ENCODE data around the gene PRMT5.

Gene PRMT5

GRCh38 chr14:22884738-22885523 lies 44.2 kb downstream of the PRMT5 start:
- TF ChIP-seq MAX (IDR thresholded peaks at IDR 0.05; ENCODE audit: low read depth, low read length) (no peak), POLR2A (IDR thresholded peaks at IDR 0.05; ENCODE audit: extremely low read depth, insufficient read length) (no peak), MYC (IDR thresholded peaks at IDR 0.05; ENCODE audit: low read depth, low read length) (no peak), CTCF (IDR thresholded peaks at IDR 0.05; ENCODE audit: low read depth, low read length) (no peak)
- no peak overlapping the region for H3K4me3 ChIP-seq (ENCODE audit: low read depth, low read length)
- DNase-seq (ENCODE audit: low read depth): no peak

GRCh38 chr14:22884076-22884737 lies 45.0 kb downstream of the PRMT5 start:
- DNase-seq (ENCODE audit: low read depth): no peak
- TF ChIP-seq MYC (IDR thresholded peaks at IDR 0.05; ENCODE audit: low read depth, low read length) (no peak), POLR2A (IDR thresholded peaks at IDR 0.05; ENCODE audit: extremely low read depth, insufficient read length) (no peak), MAX (IDR thresholded peaks at IDR 0.05; ENCODE audit: low read depth, low read length) (no peak), CTCF (IDR thresholded peaks at IDR 0.05; ENCODE audit: low read depth, low read length) (no peak)

GRCh38 chr14:22883173-22883976 lies 45.8 kb downstream of the PRMT5 start, which contains the start of gene REM2:
Gene REM2, plus strand, starts transcription at chr14:22883222. Its CDS starts 66 bp downstream, at chr14:22883288.
- H3K4me3 ChIP-seq (ENCODE audit: low read depth, low read length): no peak within 1 kb of the TSS
- TF ChIP-seq CTCF (IDR thresholded peaks at IDR 0.05; ENCODE audit: low read depth, low read length): no peak
- TF ChIP-seq MAX (IDR thresholded peaks at IDR 0.05; ENCODE audit: low read depth, low read length): no peak
- TF ChIP-seq POLR2A (IDR thresholded peaks at IDR 0.05; ENCODE audit: extremely low read depth, insufficient read length): no peak
- TF ChIP-seq MYC (IDR thresholded peaks at IDR 0.05; ENCODE audit: low read depth, low read length): no peak
- DNase-seq (ENCODE audit: low read depth): no peak

More at GRCh38 chr14:22884076-22884737, 45.0 kb downstream of the PRMT5 start:
- no peak overlapping the region for H3K4me3 ChIP-seq (ENCODE audit: low read depth, low read length)

GRCh38 chr14:22882529-22883172 lies 46.5 kb downstream of the PRMT5 start:
- no peak for DNase-seq (ENCODE audit: low read depth)
- no peak for TF ChIP-seq MYC (IDR thresholded peaks at IDR 0.05; ENCODE audit: low read depth, low read length)
- TF ChIP-seq CTCF (IDR thresholded peaks at IDR 0.05; ENCODE audit: low read depth, low read length): no peak
- TF ChIP-seq POLR2A (IDR thresholded peaks at IDR 0.05; ENCODE audit: extremely low read depth, insufficient read length): no peak
- no peak for TF ChIP-seq MAX (IDR thresholded peaks at IDR 0.05; ENCODE audit: low read depth, low read length)
- no peak overlapping the region for H3K4me3 ChIP-seq (ENCODE audit: low read depth, low read length)

- H3K4me3 ChIP-seq (ENCODE audit: low read depth, low read length): no peak overlapping the region
- no peak for DNase-seq (ENCODE audit: low read depth)
- TF ChIP-seq POLR2A (IDR thresholded peaks at IDR 0.05; ENCODE audit: extremely low read depth, insufficient read length) (no peak), MAX (IDR thresholded peaks at IDR 0.05; ENCODE audit: low read depth, low read length) (no peak), CTCF (IDR thresholded peaks at IDR 0.05; ENCODE audit: low read depth, low read length) (no peak)
Measured at GRCh38 chr14:22882064-22882463, 47.1 kb downstream of the PRMT5 start.

Measured in NB4 (cell line).